Mucosa of descending colon (tissue), 3 donors: ENCODE data around the gene NCEH1. TPM values are rescaled to one million over a fixed set of nuclear protein-coding genes. Genes with fewer than 3 reads are reported as not detected.

Experiments used
- ATAC-seq: fragments of 200-7000 bp; cut with Tn5 transposase; one replicate; pipeline ENCODE4 v1.9.1; 2020; ENCODE audit warnings: mild to moderate bottlenecking, moderate library complexity
- DNase-seq, 3 donors: peaks; one replicate each; pipeline ENCODE4 v3.0.0-alpha.2; 2020
- H3K36me3 ChIP-seq: fragments of 200-600 bp; one replicate; pipeline ENCODE4 v1.8.0; 2021; ENCODE audit warnings: low read depth, mild to moderate bottlenecking
- H3K4me1 ChIP-seq: fragments of 200-600 bp; one replicate; pipeline ENCODE4 v1.8.0; 2021; ENCODE audit warnings: low read depth, mild to moderate bottlenecking
- H3K4me3 ChIP-seq: fragments of 200-600 bp; one replicate; pipeline ENCODE4 v1.8.0; 2021; ENCODE audit warnings: mild to moderate bottlenecking
- H3K9me3 ChIP-seq: fragments of 200-600 bp; one replicate; pipeline ENCODE4 v1.8.0; 2021; ENCODE audit warnings: mild to moderate bottlenecking
- CTCF ChIP-seq: fragments of 200-600 bp; IDR thresholded peaks from one replicate; pipeline ENCODE4 v1.8.0; 2022; ENCODE audit warnings: antibody characterized with exemption, mild to moderate bottlenecking
- intact Hi-C, 2 donors: fragments of 100-400 bp; cut with DNase I in 1 of 2; cut with micrococcal nuclease in 1 of 2; formaldehyde crosslinking; loops; one replicate each; pipeline versions ENCODE4 v1.11.0 to v1.11.1; 2022; cut with DNase I, micrococcal nuclease
- total RNA-seq, 3 donors: library from RNA; stranded (reverse); fragmentation: NEBNext Ultra II Directional in 2 of 3; extraction: Animal tissue kit (Norgen Biotek cat#: 25700) in 2 of 3; gene quantifications; one replicate each; pipeline versions ENCODE4 v1.2.1 to v1.2.4, GENCODE V29; 2021 to 2023
- donor health status: DM: no; HTN: no; CAD: no; lungs with moderate emphysema.
- donor health status: DM: no; HTN: no; CAD: no.
- donor health status: DM: no; HTN: yes; CAD: no.

The NCEH1 gene
- total RNA-seq, 3 donors from 2014 or later = 21.5 to 63.9 (median 53.3) TPM

DNA sequence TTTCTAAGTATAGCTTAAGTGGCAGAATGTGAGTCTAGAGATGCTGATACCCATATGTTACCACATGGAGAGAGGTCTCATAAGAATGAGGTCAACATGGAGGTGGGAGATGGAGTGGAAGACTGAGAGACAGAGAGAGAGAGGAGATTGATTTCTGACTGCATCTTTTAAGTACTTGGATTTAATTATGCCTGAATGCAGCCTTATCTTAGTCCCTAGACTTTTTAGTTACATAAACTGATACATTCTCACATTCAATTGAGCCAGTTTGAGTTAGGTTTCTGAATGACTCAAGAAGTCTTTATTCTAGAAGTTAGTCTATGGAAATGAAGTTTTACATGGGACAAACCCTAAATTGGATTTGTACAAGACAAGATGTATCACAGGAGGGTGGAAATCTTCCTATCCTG is 129.1 kb downstream of the NCEH1 start:
- intact Hi-C loops = no loop called here
- peaks cover 4% of the 10 kb centered on the region for H3K4me1 ChIP-seq
- ATAC-seq (no peak), DNase-seq (no peak)
- H3K4me3 ChIP-seq = no peak overlapping the region
- no peak for TF ChIP-seq CTCF
- no peaks in the 10 kb centered on the region for H3K9me3 ChIP-seq
- H3K36me3 ChIP-seq = no peaks in the 10 kb centered on the region

DNA sequence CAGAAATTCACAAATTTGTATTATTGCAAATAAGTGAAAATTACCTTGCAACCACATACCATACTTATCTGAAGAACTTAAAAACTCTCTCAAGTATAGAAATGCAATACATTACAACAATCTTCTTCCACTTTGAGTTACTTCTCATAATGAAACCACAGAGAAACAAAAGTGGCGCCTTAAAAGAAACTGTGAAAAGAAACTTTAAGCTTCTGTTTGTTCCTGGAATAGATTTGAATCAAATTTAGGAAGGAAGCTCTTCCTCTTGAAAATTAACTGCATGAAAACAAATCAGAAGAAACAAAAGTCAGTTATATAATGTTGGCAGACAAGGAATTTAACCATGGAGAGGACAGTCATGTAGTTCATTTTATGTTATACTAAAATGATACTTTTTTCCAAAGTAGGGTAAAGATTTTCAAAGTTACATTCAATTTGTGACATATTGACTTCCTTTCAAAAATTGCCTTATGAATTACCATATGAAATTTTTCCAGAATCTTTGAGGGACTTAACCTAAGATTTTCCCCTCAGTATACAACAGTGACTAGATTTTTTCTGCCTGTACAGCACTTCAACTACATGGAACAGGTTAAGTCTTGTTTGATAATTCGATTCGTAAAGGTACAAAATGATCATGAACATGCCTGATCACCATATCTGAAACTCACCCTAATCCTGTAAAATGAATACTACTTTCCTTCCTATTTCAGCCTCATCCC is 130.0 kb downstream of the NCEH1 start:
- Histone ChIP-seq H3K4me1 (peaks cover 4% of the 10 kb centered on the region), H3K36me3 (no peaks in the 10 kb centered on the region), H3K9me3 (no peaks in the 10 kb centered on the region), H3K4me3 (no peak overlapping the region)
- intact Hi-C loops = no loop called here
- no peak for TF ChIP-seq CTCF
- ATAC-seq (no peak), DNase-seq (no peak)

Other genes with a start within 250 kb of the NCEH1 start
- gene TNFSF10, start 187.6 kb downstream of the NCEH1 start, total RNA-seq = 100 to 1,000 TPM in 2 of 3 donors, 10 to 100 TPM in 1; 70.6 to 220 (median 129) TPM
- 10 to 100 TPM; 14.8 to 30.2 (median 14.9) TPM for gene ECT2, start 39.7 kb upstream of the NCEH1 start, total RNA-seq